ENCODE data around the gene CENATAC. TPM values are rescaled to one million over a fixed set of nuclear protein-coding genes. Genes with fewer than 3 reads are reported as not detected.

The CENATAC gene
- total and polyA plus RNA-seq, 9 of the 15 experiments (the other 6 are each of a cell fraction or from before 2014, with no cell fraction given), result 2.4 to 25.5 (median 13.7) TPM

GRCh38 chr11:119014209-119014924 is 16.4 kb downstream of the CENATAC start:
- 91% methylated on average over 17 of the region's 17 CpGs for WGBS (ENCODE audit: insufficient coverage, low coverage, missing lambda C conversion rate)
- Histone ChIP-seq H3K36me3 (ENCODE audit: control insufficient read depth, insufficient read depth, low read length) (peaks cover 72% of the 10 kb centered on the region), H3K9me3 (replicated peaks; ENCODE audit: control insufficient read depth, insufficient read depth, low read depth, low read length) (no peaks in the 10 kb centered on the region; the same call in 1 of the 2 replicates), H3K27me3 (ENCODE audit: control insufficient read depth in 2 of 2, insufficient read depth in 2 of 2, low read length in 2 of 2) (no peaks in the 10 kb centered on the region), H3K9ac (ENCODE audit: insufficient read depth in 1 of 2, low read depth in 2 of 2, low read length in 2 of 2) (no peak overlapping the region), H2AFZ (ENCODE audit: low read depth, low read length) (no peak overlapping the region), H4K20me1 (replicated peaks; ENCODE audit: control insufficient read depth, insufficient read depth, low read length) (no peaks in the 10 kb centered on the region), H3K4me3 (no peak overlapping the region), H3K4me2 (ENCODE audit: insufficient read depth, low read length) (no peak overlapping the region), H3K79me2 (ENCODE audit: control insufficient read depth, insufficient read depth, low read length) (peaks cover 40% of the 10 kb centered on the region), H3K27ac (ENCODE audit: extremely low read depth, low read depth, low read length) (no peak overlapping the region), H3K4me1 (replicated peaks in 1 of 2; ENCODE audit: control insufficient read depth in 2 of 2, insufficient read depth in 2 of 2, low read length in 2 of 2) (peaks cover 3 to 9% of the 10 kb centered on the region in 2 experiments; a peak in 3 of 5 replicates), H3K9me1 (ENCODE audit: control insufficient read depth, insufficient read depth, low read length) (no peaks in the 10 kb centered on the region)
- FAIRE-seq, result no peak
- TF ChIP-seq EWSR1 (IDR thresholded peaks at IDR 0.05; ENCODE audit: borderline replicate concordance, low read depth, partially characterized antibody) (peak; percentile 87), POLR2A (conservative IDR thresholded peaks at IDR 0.05) (peak; percentile 80), E4F1 (CRISPR knock-in tag; IDR thresholded peaks at IDR 0.05; ENCODE audit: borderline replicate concordance) (no peak), NFXL1 (CRISPR knock-in tag; IDR thresholded peaks at IDR 0.05) (0 out of 2 replicates have a peak, but pooled peaks have one; percentile 29), POLR2B (IDR thresholded peaks at IDR 0.05; ENCODE audit: low read depth, partially characterized antibody) (peak; percentile 66), STAT5B (CRISPR knock-in tag; IDR thresholded peaks at IDR 0.05) (no peak), CEBPB (tag; IDR thresholded peaks at IDR 0.05) (peak; percentile 37; the same call in 1 of the 2 replicates), POLR2G (IDR thresholded peaks at IDR 0.05; ENCODE audit: low read depth, low read length) (peak; percentile 58; the same call in 1 of the 2 replicates), ZNF589 (CRISPR knock-in tag; IDR thresholded peaks at IDR 0.05; ENCODE audit: low read depth) (no peak), SUPT5H (IDR thresholded peaks at IDR 0.05) (peak; percentile 72), SIRT6 (IDR thresholded peaks at IDR 0.05; ENCODE audit: low read depth, low read length) (peak; percentile 30), NR2C2 (CRISPR knock-in tag; IDR thresholded peaks at IDR 0.05) (0 out of 2 replicates have a peak, but pooled peaks have one; percentile 15), NR2C2 (tag; IDR thresholded peaks at IDR 0.05) (no peak), ELF2 (CRISPR knock-in tag; IDR thresholded peaks at IDR 0.05) (no peak), ZHX1 (conservative IDR thresholded peaks at IDR 0.05; ENCODE audit: low read length) (no peak), TEAD4 (IDR thresholded peaks at IDR 0.05; ENCODE audit: low read length) (0 out of 2 replicates have a peak, but pooled peaks have one; percentile 3), TEAD4 (CRISPR knock-in tag; IDR thresholded peaks at IDR 0.05; ENCODE audit: borderline replicate concordance) (no peak), FOXK2 (conservative IDR thresholded peaks at IDR 0.05 in 1 of 2, IDR thresholded peaks at IDR 0.05 in 1 of 2; ENCODE audit: low read depth in 2 of 2) (no peak), TAF9B (IDR thresholded peaks at IDR 0.05; ENCODE audit: partially characterized antibody) (no peak)
- in situ Hi-C loops (cut with MboI) (no loop called here), intact Hi-C loops (cut with micrococcal nuclease) (no loop called here)
- peak in 2 of 4 experiments; percentile 9 to 11 for DNase-seq (ENCODE audit: extremely low read depth in 1 of 4, low spot score in 3 of 4)
- POLR2A ChIA-PET, result interaction anchor here (0.9 to 5.9 kb wide), 6 partner anchors 11 to 396 kb away, joined by 3 to 33 read pairs (median 8); no protein-coding TSS in a partner anchor
- no peak for ATAC-seq
- CTCF ChIA-PET (ENCODE audit: low intra/inter-chr PET ratio), result no interaction called here
- no TSS peak for BruUV-seq (replicated peaks)
